CD4-positive, alpha-beta memory T cell (primary cell): ENCODE measurements around the gene RALBP1. TPM values are rescaled to one million over a fixed set of nuclear protein-coding genes. Genes with fewer than 3 reads are reported as not detected.
A peak's percentile ranks its signal among the peaks of the same experiment; 100 is the strongest.

Experiments
- CTCF ChIA-PET: fragments of 350-600 bp; sonication (Branson Sonifier 250); formaldehyde crosslinking; loops from one replicate; lab custom pipeline; 2021; ENCODE audit warnings: inconsistent platforms; ENCODE audit not compliant: partially characterized antibody; lab: Charles Lee
- POLR2A ChIA-PET: fragments of 350-600 bp; sonication (Branson Sonifier 250); formaldehyde crosslinking; loops from one replicate; lab custom pipeline; 2021; ENCODE audit not compliant: partially characterized antibody; lab: Charles Lee
- DNase-seq, 5 donors: peaks; one replicate each; pipeline versions ENCODE4 v3.0.0 to v3.0.0-alpha.2; 2020 to 2022; ENCODE audit warnings: mixed read lengths in 1 of 5
- H3K27ac ChIP-seq: one replicate; pipeline ENCODE4 v1.7.0; 2013; ENCODE audit warnings: low read depth, low read length
- H3K27me3 ChIP-seq: 2 replicates; pipeline ENCODE4 v1.7.0; 2013; ENCODE audit warnings: mild to moderate bottlenecking, low read length, moderate library complexity; ENCODE audit not compliant: insufficient read depth
- H3K36me3 ChIP-seq: 2 replicates; pipeline ENCODE4 v1.7.0; 2013; ENCODE audit warnings: mild to moderate bottlenecking, low read length, moderate library complexity; ENCODE audit not compliant: insufficient read depth
- H3K4me1 ChIP-seq: 2 replicates; pipeline ENCODE4 v1.7.0; 2013; ENCODE audit warnings: mild to moderate bottlenecking, low read length, moderate library complexity; ENCODE audit not compliant: insufficient read depth
- H3K4me3 ChIP-seq, 2 donors: one replicate each; pipeline ENCODE4 v1.7.0; 2013; ENCODE audit warnings: low read length in 2 of 2, mild to moderate bottlenecking in 1 of 2
- H3K9me3 ChIP-seq, 2 donors: one replicate each; pipeline ENCODE4 v1.7.0; 2013; ENCODE audit warnings: low read length in 2 of 2, control low read depth in 1 of 2; ENCODE audit not compliant: control insufficient read depth in 1 of 2
- H3K27ac Mint-ChIP-seq, 7 donors: one replicate each; pipeline ENCODE4 v1.8.0; 2020 to 2021; ENCODE audit warnings: mixed read lengths in 7 of 7, mild to moderate bottlenecking in 6 of 7, inconsistent platforms in 3 of 7, moderate library complexity in 3 of 7
- H3K27me3 Mint-ChIP-seq, 2 donors: one replicate each; pipeline ENCODE4 v1.8.0; 2020 to 2021; ENCODE audit warnings: mixed read lengths in 2 of 2
- H3K36me3 Mint-ChIP-seq, 2 donors: one replicate each; pipeline ENCODE4 v1.8.0; 2020 to 2021; ENCODE audit warnings: mixed read lengths in 2 of 2, inconsistent platforms in 1 of 2, mild to moderate bottlenecking in 1 of 2
- H3K4me1 Mint-ChIP-seq, 4 donors: one replicate each; pipeline ENCODE4 v1.8.0; 2020 to 2021; ENCODE audit warnings: mixed read lengths in 4 of 4, mild to moderate bottlenecking in 1 of 4
- H3K4me3 Mint-ChIP-seq, 8 donors: one replicate each; pipeline ENCODE4 v1.8.0; 2020 to 2021; ENCODE audit warnings: mixed read lengths in 8 of 8, mild to moderate bottlenecking in 7 of 8, moderate library complexity in 6 of 8, inconsistent platforms in 3 of 8
- H3K9me3 Mint-ChIP-seq, 8 donors: one replicate each; pipeline ENCODE4 v1.8.0; 2020 to 2021; ENCODE audit warnings: mixed read lengths in 8 of 8, mild to moderate bottlenecking in 5 of 8, inconsistent platforms in 3 of 8, moderate library complexity in 1 of 8
- intact Hi-C: fragments of 100-400 bp; cut with micrococcal nuclease; formaldehyde crosslinking; loops from one replicate; pipeline ENCODE4 v1.15.1; 2023
- polyA plus RNA-seq, 2 donors: library from polyadenylated mRNA; unstranded; fragments of 300-500 nt; fragmentation: Illumina TruSeq; gene quantifications; one replicate each; pipeline ENCODE4 v1.2.3, GENCODE V29; 2021
- total RNA-seq, 2 experiments: library from RNA; stranded (reverse); gene quantifications; one replicate each; pipeline ENCODE4 v1.2.3, GENCODE V29; 2021

Gene RALBP1
- total and polyA plus RNA-seq, 4 experiments from 2014 or later, result 33.9 to 49.9 (median 46.9) TPM

DNA sequence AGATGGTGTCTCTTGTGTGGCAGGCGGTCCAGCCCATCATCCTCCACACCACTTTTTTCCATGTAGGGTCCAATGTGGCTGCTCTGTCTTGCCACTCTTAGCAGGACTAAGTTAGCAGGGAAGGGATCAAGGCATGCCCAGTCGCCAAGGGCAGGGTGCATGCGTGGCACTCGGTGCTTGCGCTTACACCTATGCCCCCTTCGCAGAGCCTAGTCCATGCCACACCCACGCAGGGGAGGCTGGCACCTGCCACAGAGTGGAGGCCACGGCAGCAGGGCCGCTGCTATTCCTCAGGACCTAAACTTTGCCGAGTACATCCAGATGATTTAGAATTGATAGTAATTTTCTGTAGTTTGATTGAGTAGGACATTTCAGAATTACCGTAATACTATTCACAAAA lies 59.5 kb downstream of the RALBP1 start:
- H3K4me1 ChIP-seq, result no peaks in the 10 kb centered on the region
- H3K9me3 ChIP-seq, result no peaks in the 10 kb centered on the region
- no peaks in the 10 kb centered on the region for H3K27me3 ChIP-seq
- peaks cover 49% of the 10 kb centered on the region for H3K36me3 ChIP-seq
- CTCF ChIA-PET, result no interaction called here
- POLR2A ChIA-PET, result no interaction called here
- no peak for DNase-seq
- intact Hi-C loops, result no loop called here
- no peaks in the 10 kb centered on the region for H3K27me3 Mint-ChIP-seq
- no peaks in the 10 kb centered on the region for H3K4me1 Mint-ChIP-seq
- no peak overlapping the region for H3K4me3 ChIP-seq
- no peak overlapping the region for H3K27ac Mint-ChIP-seq
- H3K27ac ChIP-seq, result no peak overlapping the region
- H3K9me3 Mint-ChIP-seq, result no peaks in the 10 kb centered on the region
- H3K36me3 Mint-ChIP-seq, result peaks cover 46 to 69% of the 10 kb centered on the region in 2 donors
- no peak overlapping the region for H3K4me3 Mint-ChIP-seq

DNA sequence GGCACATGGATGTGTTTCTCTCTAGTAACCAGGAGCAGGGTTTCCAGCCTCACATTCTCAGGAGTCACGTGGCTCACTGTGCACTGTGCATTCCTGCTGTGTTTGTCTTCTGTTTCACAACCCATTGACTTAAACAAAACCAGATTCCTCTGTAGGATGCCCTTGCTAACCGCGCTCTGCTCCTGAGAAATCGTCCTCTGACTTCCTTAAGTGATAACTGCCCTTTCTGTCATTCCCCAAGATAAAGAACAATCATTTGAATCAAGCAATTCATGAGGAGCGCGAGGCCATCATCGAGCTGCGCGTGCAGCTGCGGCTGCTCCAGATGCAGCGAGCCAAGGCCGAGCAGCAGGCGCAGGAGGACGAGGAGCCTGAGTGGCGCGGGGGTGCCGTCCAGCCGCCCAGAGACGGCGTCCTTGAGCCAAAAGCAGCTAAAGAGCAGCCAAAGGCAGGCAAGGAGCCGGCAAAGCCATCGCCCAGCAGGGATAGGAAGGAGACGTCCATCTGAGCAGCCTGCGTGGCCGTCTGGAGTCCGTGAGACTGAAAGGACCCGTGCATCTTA lies 60.2 kb downstream of the RALBP1 start:
- intact Hi-C loops, result no loop called here
- H3K9me3 Mint-ChIP-seq, result no peaks in the 10 kb centered on the region
- H3K27me3 ChIP-seq, result no peaks in the 10 kb centered on the region
- no peak overlapping the region for H3K27ac ChIP-seq
- peaks cover 40 to 65% of the 10 kb centered on the region in 2 donors for H3K36me3 Mint-ChIP-seq
- H3K4me3 Mint-ChIP-seq, result peak overlapping the region in 1 of 8 donors; percentile 31
- DNase-seq, result no peak
- H3K4me1 ChIP-seq, result no peaks in the 10 kb centered on the region
- H3K36me3 ChIP-seq, result peaks cover 42% of the 10 kb centered on the region
- no peak overlapping the region for H3K27ac Mint-ChIP-seq
- no peaks in the 10 kb centered on the region for H3K4me1 Mint-ChIP-seq
- no peak overlapping the region for H3K4me3 ChIP-seq
- H3K27me3 Mint-ChIP-seq, result no peaks in the 10 kb centered on the region
- ChIA-PET CTCF (no interaction called here), POLR2A (no interaction called here)
- no peaks in the 10 kb centered on the region for H3K9me3 ChIP-seq

DNA sequence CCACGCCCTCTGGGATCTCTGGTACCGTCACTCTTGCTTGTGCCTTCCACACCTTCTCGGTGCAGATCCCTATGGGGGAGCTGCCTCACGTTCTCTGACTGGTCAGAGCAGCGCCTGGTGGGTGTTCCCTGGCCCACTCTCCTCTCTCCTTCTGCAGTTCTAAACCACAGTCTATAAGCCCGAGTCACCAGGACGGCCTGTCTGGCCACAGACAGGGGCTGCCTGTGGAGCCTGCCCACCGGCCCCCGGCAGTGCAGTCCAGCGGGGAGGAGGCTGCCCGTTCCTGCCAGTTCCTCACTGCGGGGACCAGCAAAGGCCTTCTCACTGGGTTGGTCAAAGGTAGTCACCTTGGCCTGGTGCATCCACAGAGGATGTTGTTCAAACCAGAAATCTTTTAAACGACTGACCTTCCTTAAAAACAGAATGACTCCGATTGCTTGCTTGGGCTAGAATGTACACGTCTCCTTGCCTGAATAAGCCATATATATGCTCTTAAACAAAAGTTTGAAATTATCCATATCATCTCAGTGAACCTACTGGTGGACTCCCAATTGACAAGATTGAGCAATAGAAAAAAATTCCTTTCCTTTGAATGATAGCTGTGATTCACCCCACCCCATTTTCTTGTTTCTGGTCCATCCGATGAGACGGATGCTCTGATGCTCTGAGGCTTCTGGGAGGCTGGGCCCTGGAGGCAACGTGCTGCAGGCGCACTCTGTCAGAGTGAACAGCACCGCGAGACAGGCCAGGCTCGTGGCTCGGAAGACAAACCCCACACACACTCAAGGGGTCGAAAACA lies 61.2 kb downstream of the RALBP1 start:
- Mint-ChIP-seq H3K4me3 (no peak overlapping the region), H3K27ac (no peak overlapping the region), H3K27me3 (no peaks in the 10 kb centered on the region), H3K4me1 (no peaks in the 10 kb centered on the region), H3K9me3 (no peaks in the 10 kb centered on the region), H3K36me3 (peaks cover 40 to 56% of the 10 kb centered on the region in 2 donors)
- ChIA-PET POLR2A (no interaction called here), CTCF (no interaction called here)
- H3K36me3 ChIP-seq, result peaks cover 38% of the 10 kb centered on the region
- intact Hi-C loops, result no loop called here
- no peak overlapping the region for H3K4me3 ChIP-seq
- H3K27ac ChIP-seq, result no peak overlapping the region
- no peak for DNase-seq
- H3K27me3 ChIP-seq, result no peaks in the 10 kb centered on the region
- H3K4me1 ChIP-seq, result no peaks in the 10 kb centered on the region
- H3K9me3 ChIP-seq, result no peaks in the 10 kb centered on the region

DNA sequence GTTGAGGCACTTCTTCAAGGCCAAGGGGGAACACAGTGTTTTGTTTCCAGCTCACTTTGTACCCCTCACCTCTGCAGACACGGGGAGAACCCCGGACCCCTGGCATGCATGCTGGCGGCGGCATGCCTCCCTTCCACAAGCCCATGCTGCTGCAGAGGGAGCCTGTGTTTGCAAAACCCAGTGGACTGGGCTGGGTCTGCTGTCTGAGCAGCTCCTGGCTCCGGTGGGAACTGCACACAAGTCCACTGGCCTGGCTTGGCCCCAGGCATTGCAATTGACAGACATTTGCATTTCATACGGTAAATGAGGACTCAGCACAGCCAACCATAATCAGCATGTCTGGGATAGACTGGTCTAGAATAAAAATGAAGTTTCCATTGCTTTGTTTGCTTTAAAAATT lies 62.4 kb downstream of the RALBP1 start:
- no peak overlapping the region for H3K4me3 Mint-ChIP-seq
- no peak overlapping the region for H3K4me3 ChIP-seq
- no peaks in the 10 kb centered on the region for H3K9me3 Mint-ChIP-seq
- H3K9me3 ChIP-seq, result no peaks in the 10 kb centered on the region
- no peaks in the 10 kb centered on the region for H3K27me3 Mint-ChIP-seq
- peaks cover 34 to 55% of the 10 kb centered on the region in 2 donors for H3K36me3 Mint-ChIP-seq
- H3K27me3 ChIP-seq, result no peaks in the 10 kb centered on the region
- no peak overlapping the region for H3K27ac ChIP-seq
- no peaks in the 10 kb centered on the region for H3K4me1 ChIP-seq
- ChIA-PET CTCF (interaction anchor here (1.0 to 1.7 kb wide), 2 partner anchors 21 to 22 kb away, joined by 3 read pairs; no protein-coding TSS in a partner anchor), POLR2A (no interaction called here)
- peaks cover 34% of the 10 kb centered on the region for H3K36me3 ChIP-seq
- DNase-seq, result no peak
- no peaks in the 10 kb centered on the region for H3K4me1 Mint-ChIP-seq
- H3K27ac Mint-ChIP-seq, result no peak overlapping the region
- intact Hi-C loops, result no loop called here

DNA sequence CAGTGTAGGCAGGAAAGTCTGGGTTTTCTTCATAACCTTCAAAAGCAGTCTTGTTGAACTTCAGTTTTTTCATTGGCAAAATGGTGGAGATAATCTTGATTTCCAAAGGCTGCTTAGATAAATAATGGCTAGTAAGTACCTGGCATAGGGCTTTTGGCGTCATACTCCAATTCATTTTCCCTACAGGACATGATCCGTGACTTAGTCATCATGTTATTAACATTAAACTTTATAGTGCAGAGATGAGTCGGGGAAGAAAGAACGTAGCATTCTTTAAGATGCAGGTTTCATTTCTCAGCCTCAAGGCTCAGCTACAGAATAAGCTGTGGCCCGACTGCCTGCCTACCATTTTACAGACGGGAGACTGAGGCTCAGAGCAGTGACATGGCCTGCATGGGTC lies 64.0 kb downstream of the RALBP1 start:
- POLR2A ChIA-PET, result no interaction called here
- Mint-ChIP-seq H3K4me1 (no peaks in the 10 kb centered on the region), H3K27ac (no peak overlapping the region), H3K4me3 (no peak overlapping the region), H3K27me3 (no peaks in the 10 kb centered on the region), H3K9me3 (no peaks in the 10 kb centered on the region), H3K36me3 (peaks cover 26 to 46% of the 10 kb centered on the region in 2 donors)
- CTCF ChIA-PET, result interaction anchor here (1.7 kb wide), 1 partner anchor 24 kb away, joined by 3 read pairs; no protein-coding TSS in a partner anchor
- no peaks in the 10 kb centered on the region for H3K9me3 ChIP-seq
- no peaks in the 10 kb centered on the region for H3K27me3 ChIP-seq
- no peaks in the 10 kb centered on the region for H3K4me1 ChIP-seq
- H3K36me3 ChIP-seq, result peaks cover 19% of the 10 kb centered on the region
- no peak overlapping the region for H3K4me3 ChIP-seq
- H3K27ac ChIP-seq, result no peak overlapping the region
- no peak for DNase-seq
- intact Hi-C loops, result no loop called here

DNA sequence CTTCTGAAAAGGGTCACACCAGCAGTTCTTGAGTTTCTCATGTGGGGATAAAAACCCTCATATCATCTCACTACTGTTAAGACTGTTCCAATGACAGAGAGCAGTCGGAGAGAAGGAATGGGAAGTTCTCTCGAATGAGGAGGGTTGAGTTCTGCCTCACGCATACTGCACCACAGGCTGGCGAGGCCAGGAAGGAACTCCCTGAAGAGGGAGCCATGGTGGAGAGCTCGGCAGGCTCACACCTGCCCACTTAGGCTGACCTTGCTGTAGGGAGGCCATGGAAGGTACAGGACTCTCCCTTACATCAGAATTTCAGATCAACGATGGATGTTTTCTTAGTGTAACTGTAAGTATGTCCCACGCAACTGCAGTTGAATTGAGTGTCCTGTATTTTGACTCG lies 64.6 kb downstream of the RALBP1 start:
- no peak overlapping the region for H3K27ac ChIP-seq
- no peaks in the 10 kb centered on the region for H3K9me3 ChIP-seq
- H3K4me3 ChIP-seq, result no peak overlapping the region
- POLR2A ChIA-PET, result interaction anchor here (0.6 kb wide), 1 partner anchor 8 kb away, joined by 3 read pairs; no protein-coding TSS in a partner anchor
- H3K9me3 Mint-ChIP-seq, result no peaks in the 10 kb centered on the region
- no peak for DNase-seq
- CTCF ChIA-PET, result no interaction called here
- peaks cover 22 to 40% of the 10 kb centered on the region in 2 donors for H3K36me3 Mint-ChIP-seq
- H3K27me3 Mint-ChIP-seq, result no peaks in the 10 kb centered on the region
- H3K27ac Mint-ChIP-seq, result peak overlapping the region in 1 of 7 donors; percentile 72
- no peaks in the 10 kb centered on the region for H3K4me1 ChIP-seq
- H3K4me3 Mint-ChIP-seq, result no peak overlapping the region
- intact Hi-C loops, result no loop called here
- H3K27me3 ChIP-seq, result no peaks in the 10 kb centered on the region
- no peaks in the 10 kb centered on the region for H3K4me1 Mint-ChIP-seq
- peaks cover 12% of the 10 kb centered on the region for H3K36me3 ChIP-seq

DNA sequence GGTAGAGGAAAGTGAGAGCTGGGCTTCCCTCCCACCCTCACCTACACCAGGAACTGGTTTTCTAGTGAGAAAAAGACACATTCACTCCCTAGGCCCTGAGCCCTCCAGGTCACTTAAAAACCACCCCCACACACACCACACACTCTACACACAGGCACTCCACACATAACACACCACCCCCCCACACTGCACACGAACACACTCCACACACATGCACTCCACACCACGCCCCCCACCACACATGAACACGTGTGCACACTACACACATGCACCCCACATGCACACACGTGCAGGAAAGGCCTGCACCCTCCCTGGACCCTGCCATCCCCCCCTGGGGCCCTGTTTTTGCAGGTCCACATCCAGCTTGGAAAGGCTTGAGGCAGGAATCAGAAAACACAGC lies 67.6 kb downstream of the RALBP1 start:
- POLR2A ChIA-PET, result interaction anchor here (0.7 kb wide), 1 partner anchor 71 kb away, joined by 4 read pairs; no protein-coding TSS in a partner anchor
- no peaks in the 10 kb centered on the region for H3K4me1 ChIP-seq
- Mint-ChIP-seq H3K9me3 (no peaks in the 10 kb centered on the region), H3K27me3 (no peaks in the 10 kb centered on the region), H3K4me3 (no peak overlapping the region), H3K4me1 (no peaks in the 10 kb centered on the region), H3K36me3 (peaks cover 23 to 41% of the 10 kb centered on the region in 2 donors), H3K27ac (peak overlapping the region in 2 of 7 donors; percentile 88)
- H3K27me3 ChIP-seq, result no peaks in the 10 kb centered on the region
- H3K9me3 ChIP-seq, result no peaks in the 10 kb centered on the region
- H3K4me3 ChIP-seq, result no peak overlapping the region
- DNase-seq, result no peak
- intact Hi-C loops, result no loop called here
- CTCF ChIA-PET, result no interaction called here
- peaks cover 16% of the 10 kb centered on the region for H3K36me3 ChIP-seq
- no peak overlapping the region for H3K27ac ChIP-seq
